ENCODE data around the gene NBAS. TPM values are rescaled to one million over a fixed set of nuclear protein-coding genes. Genes with fewer than 3 reads are reported as not detected.

Gene NBAS
- total and polyA plus RNA-seq, 9 of the 15 experiments (the other 6 are each of a cell fraction or from before 2014, with no cell fraction given): 15.3 to 94.4 (median 69.9) TPM

DNA sequence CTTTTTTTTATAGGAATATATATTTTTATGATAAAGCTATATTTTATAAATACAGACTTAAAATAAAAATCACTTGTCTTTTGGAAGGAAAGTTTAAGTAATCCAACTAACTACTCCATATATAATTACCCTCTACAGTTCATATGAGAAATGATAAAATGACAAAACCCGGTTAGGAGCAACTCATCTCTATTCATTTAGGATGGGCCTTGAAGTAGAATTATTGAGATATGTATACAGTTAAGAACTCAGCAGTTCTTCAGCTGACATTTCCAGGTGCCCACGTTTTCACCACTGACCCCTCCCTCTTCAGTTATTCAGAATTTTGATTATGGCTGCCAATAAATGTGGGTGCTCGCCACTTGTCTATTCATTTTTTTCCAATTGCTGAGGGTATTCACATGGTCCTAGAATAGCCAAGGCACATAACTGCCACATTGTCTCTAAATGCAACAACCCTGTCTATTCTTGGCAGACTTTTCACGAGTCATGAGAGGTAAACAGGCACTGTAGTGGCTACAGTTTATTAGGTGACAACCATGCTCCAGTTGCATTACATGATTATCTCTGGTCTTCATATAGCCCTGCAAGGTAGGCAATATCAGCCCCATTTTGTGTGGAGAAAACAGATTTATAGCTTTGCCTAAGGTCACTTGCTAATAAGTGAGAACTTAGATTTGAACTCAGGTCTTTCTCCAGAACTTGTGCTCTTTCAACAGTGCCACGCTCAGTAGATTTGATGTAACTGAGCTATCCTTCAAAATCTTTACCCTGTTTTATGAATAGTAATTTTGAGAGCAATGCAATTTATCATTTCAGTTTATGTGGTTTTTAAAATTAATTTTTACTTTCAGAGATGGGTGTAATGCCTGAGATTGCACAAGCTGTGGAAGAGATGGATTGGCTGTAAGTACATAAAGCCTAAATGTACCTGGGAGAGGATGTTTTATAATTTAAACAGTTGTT lies 33.4 kb upstream of the NBAS start (continued):
- TF ChIP-seq TCF3 (CRISPR knock-in tag; IDR thresholded peaks at IDR 0.05) (peak; percentile 24; the same call in 1 of the 2 replicates), NCOR1 (IDR thresholded peaks at IDR 0.05) (0 out of 2 replicates have a peak, but pooled peaks have one; percentile 10), ZNF407 (IDR thresholded peaks at IDR 0.05; ENCODE audit: low read depth) (no peak)
- TF ChIP-seq, protein P1, sequence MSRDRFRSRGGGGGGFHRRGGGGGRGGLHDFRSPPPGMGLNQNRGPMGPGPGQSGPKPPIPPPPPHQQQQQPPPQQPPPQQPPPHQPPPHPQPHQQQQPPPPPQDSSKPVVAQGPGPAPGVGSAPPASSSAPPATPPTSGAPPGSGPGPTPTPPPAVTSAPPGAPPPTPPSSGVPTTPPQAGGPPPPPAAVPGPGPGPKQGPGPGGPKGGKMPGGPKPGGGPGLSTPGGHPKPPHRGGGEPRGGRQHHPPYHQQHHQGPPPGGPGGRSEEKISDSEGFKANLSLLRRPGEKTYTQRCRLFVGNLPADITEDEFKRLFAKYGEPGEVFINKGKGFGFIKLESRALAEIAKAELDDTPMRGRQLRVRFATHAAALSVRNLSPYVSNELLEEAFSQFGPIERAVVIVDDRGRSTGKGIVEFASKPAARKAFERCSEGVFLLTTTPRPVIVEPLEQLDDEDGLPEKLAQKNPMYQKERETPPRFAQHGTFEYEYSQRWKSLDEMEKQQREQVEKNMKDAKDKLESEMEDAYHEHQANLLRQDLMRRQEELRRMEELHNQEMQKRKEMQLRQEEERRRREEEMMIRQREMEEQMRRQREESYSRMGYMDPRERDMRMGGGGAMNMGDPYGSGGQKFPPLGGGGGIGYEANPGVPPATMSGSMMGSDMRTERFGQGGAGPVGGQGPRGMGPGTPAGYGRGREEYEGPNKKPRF (IDR thresholded peaks at IDR 0.05; ENCODE audit: low read depth, low read length): no peak

Measured in K562 (cell line).